ENCODE measurements around the gene FAH. TPM values are rescaled to one million over a fixed set of nuclear protein-coding genes. Genes with fewer than 3 reads are reported as not detected.
"Not testable (repeated sequence)": the region's sequence is repeated elsewhere in the genome, so short reads cannot be mapped to it uniquely, and the experiment has no call there.

The FAH gene
- total RNA-seq (2014; rRNA removed; shearing (Covaris generic)), result 27.6 and 32.9 TPM in 2 replicates

- peak; percentile 66 for DNase-seq (ENCODE audit: low spot score)
These were observed at the start of gene FAH for GRCh38 chr15:80152896-80153876. Gene FAH, plus strand, starts transcription at chr15:80152999. Its CDS starts 56 bp downstream, at chr15:80153055.

GRCh38 chr15:80105193-80105592 is 47.6 kb upstream of the FAH start:
- peak; percentile 10 for DNase-seq (ENCODE audit: low spot score)

- peak; percentile 31 for DNase-seq (ENCODE audit: low spot score)
These were observed 47.2 kb upstream of the FAH start for GRCh38 chr15:80105595-80105994.

- no peak for DNase-seq (ENCODE audit: low spot score)
These were observed 46.7 kb upstream of the FAH start for GRCh38 chr15:80106051-80106450.

- no peak for DNase-seq (ENCODE audit: low spot score)
These were observed 45.6 kb upstream of the FAH start for GRCh38 chr15:80107204-80107603.

GRCh38 chr15:80107774-80108173 is 45.0 kb upstream of the FAH start:
- DNase-seq (ENCODE audit: low spot score), result no peak

GRCh38 chr15:80109388-80109787 is 43.4 kb upstream of the FAH start:
- no peak for DNase-seq (ENCODE audit: low spot score)

GRCh38 chr15:80110920-80111319 is 41.9 kb upstream of the FAH start:
- DNase-seq (ENCODE audit: low spot score), result no peak

GRCh38 chr15:80114114-80114513 is 38.7 kb upstream of the FAH start:
- DNase-seq (ENCODE audit: low spot score), result no peak

GRCh38 chr15:80115021-80115420 is 37.8 kb upstream of the FAH start:
- no peak for DNase-seq (ENCODE audit: low spot score)

- DNase-seq (ENCODE audit: low spot score), result no peak
These were observed 33.8 kb upstream of the FAH start for GRCh38 chr15:80118956-80119355.

GRCh38 chr15:80120636-80121035 is 32.2 kb upstream of the FAH start:
- no peak for DNase-seq (ENCODE audit: low spot score)

- peak; percentile 25 for DNase-seq (ENCODE audit: low spot score)
These were observed 31.3 kb upstream of the FAH start for GRCh38 chr15:80121546-80121945.

GRCh38 chr15:80123034-80123433 is 29.8 kb upstream of the FAH start:
- DNase-seq (ENCODE audit: low spot score), result no peak

GRCh38 chr15:80127253-80127652 is 25.5 kb upstream of the FAH start:
- DNase-seq (ENCODE audit: low spot score), result not testable (repeated sequence)

- no peak for DNase-seq (ENCODE audit: low spot score)
These were observed 24.9 kb upstream of the FAH start for GRCh38 chr15:80127911-80128310.

- DNase-seq (ENCODE audit: low spot score), result no peak
These were observed 20.4 kb upstream of the FAH start for GRCh38 chr15:80132382-80132781.

GRCh38 chr15:80136854-80137253 is 15.9 kb upstream of the FAH start:
- DNase-seq (ENCODE audit: low spot score), result no peak

GRCh38 chr15:80138961-80139360 is 13.8 kb upstream of the FAH start:
- DNase-seq (ENCODE audit: low spot score), result no peak

- DNase-seq (ENCODE audit: low spot score), result no peak
These were observed 11.9 kb upstream of the FAH start for GRCh38 chr15:80140909-80141308.

- no peak for DNase-seq (ENCODE audit: low spot score)
These were observed 10.7 kb upstream of the FAH start for GRCh38 chr15:80141916-80142598.

- no peak for DNase-seq (ENCODE audit: low spot score)
These were observed 10.2 kb upstream of the FAH start for GRCh38 chr15:80142646-80143045.

GRCh38 chr15:80151148-80151547 is 1.7 kb upstream of the FAH start:
- no peak for DNase-seq (ENCODE audit: low spot score)

All from HT-29 (cell line).